MM.1S (cell line): ENCODE results near the gene SYNE4.

Source experiments
- EZH2 ChIP-seq: fragments of 300-600 bp; sonication (generic); optimal IDR thresholded peaks from 2 replicates; pipeline ENCODE3; 2017; ENCODE audit warnings: low read depth, mild to moderate bottlenecking, antibody characterized with exemption, low read length, mixed read lengths
- EZH2phosphoT487 ChIP-seq: fragments of 300-600 bp; sonication (generic); IDR thresholded peaks from 2 replicates; pipeline ENCODE4 v1.6.1; 2018; ENCODE audit warnings: antibody characterized with exemption, low read length
- TF ChIP-seq, protein P1 (sequence below): fragments of 300-600 bp; sonication (generic); IDR thresholded peaks from 2 replicates; pipeline ENCODE4 v1.5.1; 2016; ENCODE audit warnings: antibody characterized with exemption, low read length, mixed read lengths

- TF ChIP-seq, protein P1, sequence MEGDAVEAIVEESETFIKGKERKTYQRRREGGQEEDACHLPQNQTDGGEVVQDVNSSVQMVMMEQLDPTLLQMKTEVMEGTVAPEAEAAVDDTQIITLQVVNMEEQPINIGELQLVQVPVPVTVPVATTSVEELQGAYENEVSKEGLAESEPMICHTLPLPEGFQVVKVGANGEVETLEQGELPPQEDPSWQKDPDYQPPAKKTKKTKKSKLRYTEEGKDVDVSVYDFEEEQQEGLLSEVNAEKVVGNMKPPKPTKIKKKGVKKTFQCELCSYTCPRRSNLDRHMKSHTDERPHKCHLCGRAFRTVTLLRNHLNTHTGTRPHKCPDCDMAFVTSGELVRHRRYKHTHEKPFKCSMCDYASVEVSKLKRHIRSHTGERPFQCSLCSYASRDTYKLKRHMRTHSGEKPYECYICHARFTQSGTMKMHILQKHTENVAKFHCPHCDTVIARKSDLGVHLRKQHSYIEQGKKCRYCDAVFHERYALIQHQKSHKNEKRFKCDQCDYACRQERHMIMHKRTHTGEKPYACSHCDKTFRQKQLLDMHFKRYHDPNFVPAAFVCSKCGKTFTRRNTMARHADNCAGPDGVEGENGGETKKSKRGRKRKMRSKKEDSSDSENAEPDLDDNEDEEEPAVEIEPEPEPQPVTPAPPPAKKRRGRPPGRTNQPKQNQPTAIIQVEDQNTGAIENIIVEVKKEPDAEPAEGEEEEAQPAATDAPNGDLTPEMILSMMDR, result no peak
- TF ChIP-seq EZH2, result no peak
- no peak for TF ChIP-seq EZH2phosphoT487
These were observed 16.9 kb upstream of the SYNE4 start for GRCh38 chr19:36025541-36025940.
